Medulla oblongata (tissue), 1 donor: Measurements from ENCODE around the gene LRRC46.

Experiments used
- DNase-seq: peaks from one replicate; pipeline ENCODE4 v3.0.0-alpha.2; 2015; ENCODE audit errors: extremely low spot score

The LRRC46 gene

DNA sequence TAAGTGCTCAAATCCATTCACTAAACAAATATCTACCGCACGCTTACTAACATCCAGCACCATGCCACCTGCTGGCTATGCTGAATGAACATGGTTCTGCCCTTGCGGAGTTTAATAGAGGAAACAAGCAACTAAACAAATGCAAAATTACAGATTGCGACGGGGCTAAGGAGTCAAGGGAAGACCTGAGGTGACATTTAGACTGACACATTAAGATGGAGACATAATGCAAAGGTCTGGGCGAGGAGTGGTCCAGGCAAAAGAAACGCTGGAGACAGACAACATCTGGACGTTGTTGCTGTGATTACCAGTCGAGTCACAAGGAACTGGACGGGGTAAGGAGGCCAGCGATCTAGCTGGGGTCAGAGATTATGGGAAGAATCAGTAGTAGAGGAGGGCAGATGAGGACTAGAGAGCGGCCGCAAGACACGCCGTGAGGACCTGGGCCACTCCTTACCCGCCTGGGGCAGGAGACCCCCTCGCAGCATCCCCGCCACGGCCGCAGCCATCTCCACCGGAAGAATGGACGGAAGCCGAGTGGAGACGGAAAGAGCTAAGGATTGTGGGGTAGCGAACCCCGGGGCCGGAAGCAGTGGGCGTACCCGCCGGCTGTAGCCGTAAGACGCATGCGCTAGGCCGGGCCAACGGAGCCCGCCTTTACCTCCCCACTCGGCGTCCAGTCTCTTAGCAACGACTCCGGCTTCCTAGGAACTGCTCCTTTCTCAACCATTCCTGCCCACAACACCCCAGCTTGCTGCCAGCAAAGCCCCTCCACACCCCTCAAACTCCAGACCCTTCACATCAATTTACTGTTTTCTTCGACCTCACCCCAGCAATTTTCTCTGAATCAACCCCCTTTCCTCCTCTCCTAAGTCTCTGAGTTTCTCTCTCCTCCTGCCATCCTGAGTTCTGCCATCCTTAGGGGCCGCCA is at the start of gene LRRC46, which contains the start of gene MRPL10:
Gene LRRC46 (plus strand): TSS at position 668 of the 931 bp plus-strand sequence. CDS start 320 bp downstream, outside the sequence.
Gene MRPL10 (minus strand): TSS at position 539 of the 931 bp plus-strand sequence. CDS start 30 bp downstream, at position 509.
- DNase-seq, result peak; percentile 94

GRCh38 chr17:47785538-47786123 is 45.8 kb upstream of the LRRC46 start:
- DNase-seq, result no peak

- peak; percentile 36 for DNase-seq
Observed at GRCh38 chr17:47789611-47790561, 41.6 kb upstream of the LRRC46 start.

- no peak for DNase-seq
Observed at GRCh38 chr17:47791025-47791424, 40.4 kb upstream of the LRRC46 start.

GRCh38 chr17:47792457-47792856 is 39.0 kb upstream of the LRRC46 start:
- DNase-seq, result no peak

GRCh38 chr17:47792979-47793378 is 38.5 kb upstream of the LRRC46 start:
- no peak for DNase-seq

DNA sequence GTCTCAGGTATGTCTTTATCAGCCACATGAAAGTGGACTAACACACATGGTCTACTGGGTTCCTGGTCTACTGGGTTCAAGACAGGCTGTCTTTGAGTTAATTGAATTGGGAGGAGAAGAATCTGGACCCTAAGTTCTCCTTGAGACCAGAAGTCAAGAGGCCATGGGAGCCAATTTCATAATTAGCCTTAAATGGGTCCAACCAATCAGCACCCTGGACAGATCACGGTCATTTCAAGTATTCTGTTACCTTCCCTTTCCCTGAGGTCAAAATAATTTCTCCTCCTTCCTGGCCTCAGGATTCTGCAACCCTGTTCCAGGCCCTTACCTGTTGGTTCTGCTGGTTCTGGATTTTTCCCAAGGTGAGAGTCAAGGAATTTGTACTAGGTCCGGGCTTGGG is 33.7 kb upstream of the LRRC46 start:
- DNase-seq, result no peak

GRCh38 chr17:47800686-47801085 is 30.8 kb upstream of the LRRC46 start:
- no peak for DNase-seq

GRCh38 chr17:47801176-47801765 is 30.2 kb upstream of the LRRC46 start:
- no peak for DNase-seq

DNA sequence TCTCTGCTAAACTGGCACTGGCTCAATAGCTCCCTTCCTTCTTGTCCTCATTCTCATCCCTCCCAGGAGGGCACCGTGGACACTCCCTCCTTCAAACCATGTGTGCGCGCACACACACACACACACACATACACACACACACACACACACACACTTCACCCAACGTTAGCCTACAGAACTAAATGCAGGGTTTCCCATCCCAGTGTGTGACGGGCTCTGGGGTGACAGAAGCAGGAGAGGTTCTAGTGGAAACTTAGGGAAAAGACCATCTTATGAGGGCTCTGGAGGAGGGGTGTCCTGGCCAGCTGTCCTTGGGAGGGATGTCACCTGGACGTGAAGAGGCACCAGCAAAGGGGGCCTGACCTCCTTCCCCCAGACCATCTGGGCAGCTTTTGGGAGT is 29.6 kb upstream of the LRRC46 start:
- DNase-seq, result no peak

DNA sequence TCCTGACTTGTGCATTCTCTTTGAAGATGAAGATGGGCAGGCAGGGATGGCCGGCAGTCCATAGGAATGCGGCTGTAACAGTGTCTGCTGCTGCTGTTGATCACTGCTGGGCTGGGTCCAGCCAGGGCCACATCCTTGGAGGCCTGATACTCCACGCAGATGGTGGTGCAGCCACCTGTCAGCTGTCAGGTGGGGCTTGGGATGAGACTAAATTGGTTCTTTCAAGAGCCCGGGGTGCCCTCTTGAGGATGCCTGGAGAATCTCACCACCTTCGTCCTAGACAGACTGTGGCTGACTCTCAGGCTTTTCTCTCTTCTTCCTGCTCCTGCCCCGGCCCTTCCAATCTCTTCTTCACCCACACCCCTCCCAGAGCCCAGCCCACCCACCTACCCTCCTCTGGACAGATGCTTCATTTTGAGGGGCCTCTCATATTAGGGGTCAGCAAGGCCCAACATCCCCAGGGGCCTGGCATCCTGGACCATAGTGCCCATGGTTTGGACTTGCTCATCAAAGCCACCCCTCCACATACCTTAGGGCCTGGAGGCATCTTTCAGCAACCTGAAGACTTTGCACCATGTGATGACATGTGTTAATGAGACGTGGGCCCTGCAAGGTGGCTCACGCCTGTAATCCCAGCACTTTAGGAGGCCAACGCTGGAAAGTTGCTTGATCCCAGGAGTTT is 29.0 kb upstream of the LRRC46 start:
- peak; percentile 16 for DNase-seq

DNA sequence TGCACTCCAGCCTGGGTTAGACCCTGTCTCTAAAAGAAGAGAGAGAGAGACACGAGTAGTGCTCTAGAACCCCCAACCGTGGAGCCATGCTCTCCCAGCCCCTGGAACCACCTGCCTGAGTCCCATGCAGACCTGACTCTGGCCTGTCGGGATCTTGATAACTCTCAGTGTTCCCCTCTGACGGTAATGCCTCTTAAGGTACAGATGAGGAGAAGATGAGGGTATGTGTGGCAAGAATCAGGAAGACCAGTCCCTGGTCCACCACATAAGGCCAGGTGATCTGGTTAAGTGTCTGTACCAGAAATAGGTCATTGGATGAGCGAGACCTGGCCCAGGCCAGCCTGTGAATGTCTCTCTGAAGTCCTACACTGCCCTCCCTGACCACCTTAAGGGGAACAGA is 28.3 kb upstream of the LRRC46 start:
- DNase-seq, result no peak

DNA sequence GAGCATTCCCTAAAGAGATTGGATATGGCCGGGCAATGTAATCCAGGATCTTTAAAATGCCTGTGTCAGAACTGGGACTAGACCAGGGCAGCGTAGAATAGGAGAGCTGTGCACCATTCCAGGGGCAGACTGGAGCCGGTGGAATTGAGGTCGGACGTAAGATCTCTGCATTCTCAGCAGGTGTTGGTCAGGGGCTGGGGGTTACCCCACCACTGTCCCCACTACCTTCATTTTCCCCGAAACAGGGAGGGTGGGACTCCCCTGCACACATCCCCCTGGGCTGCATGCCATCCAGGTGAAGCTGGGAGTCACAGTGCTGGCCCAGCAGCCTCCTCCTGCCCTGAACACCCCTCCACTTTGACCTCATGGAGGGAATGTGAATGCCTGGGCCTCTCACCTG is 27.7 kb upstream of the LRRC46 start:
- no peak for DNase-seq

DNA sequence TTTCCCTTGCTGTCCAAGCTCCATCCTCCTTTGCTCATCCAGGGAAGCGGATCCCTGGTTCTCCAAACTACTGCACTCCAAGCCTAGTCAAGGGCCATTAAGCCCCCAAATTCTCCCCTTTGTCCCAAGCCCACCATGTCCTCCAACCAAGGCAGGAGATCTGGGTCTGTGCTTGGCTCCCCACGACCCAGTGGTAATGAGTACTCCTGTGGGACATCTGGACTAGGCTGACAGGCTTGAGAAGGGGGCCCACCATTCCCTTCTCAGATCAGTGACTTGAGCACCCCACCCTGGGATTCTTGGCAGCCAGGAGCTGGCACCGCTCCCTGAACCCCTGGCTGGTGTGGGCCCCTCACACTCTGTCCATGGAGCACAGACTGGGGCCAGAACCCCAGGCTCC is 27.0 kb upstream of the LRRC46 start:
- DNase-seq, result no peak

GRCh38 chr17:47806026-47806912 is 25.2 kb upstream of the LRRC46 start:
- no peak for DNase-seq

- DNase-seq, result no peak
Observed at GRCh38 chr17:47806913-47807255, 24.6 kb upstream of the LRRC46 start.

- no peak for DNase-seq
Observed at GRCh38 chr17:47807421-47807820, 24.0 kb upstream of the LRRC46 start.

GRCh38 chr17:47808036-47808829 is 23.2 kb upstream of the LRRC46 start:
- DNase-seq, result no peak

DNA sequence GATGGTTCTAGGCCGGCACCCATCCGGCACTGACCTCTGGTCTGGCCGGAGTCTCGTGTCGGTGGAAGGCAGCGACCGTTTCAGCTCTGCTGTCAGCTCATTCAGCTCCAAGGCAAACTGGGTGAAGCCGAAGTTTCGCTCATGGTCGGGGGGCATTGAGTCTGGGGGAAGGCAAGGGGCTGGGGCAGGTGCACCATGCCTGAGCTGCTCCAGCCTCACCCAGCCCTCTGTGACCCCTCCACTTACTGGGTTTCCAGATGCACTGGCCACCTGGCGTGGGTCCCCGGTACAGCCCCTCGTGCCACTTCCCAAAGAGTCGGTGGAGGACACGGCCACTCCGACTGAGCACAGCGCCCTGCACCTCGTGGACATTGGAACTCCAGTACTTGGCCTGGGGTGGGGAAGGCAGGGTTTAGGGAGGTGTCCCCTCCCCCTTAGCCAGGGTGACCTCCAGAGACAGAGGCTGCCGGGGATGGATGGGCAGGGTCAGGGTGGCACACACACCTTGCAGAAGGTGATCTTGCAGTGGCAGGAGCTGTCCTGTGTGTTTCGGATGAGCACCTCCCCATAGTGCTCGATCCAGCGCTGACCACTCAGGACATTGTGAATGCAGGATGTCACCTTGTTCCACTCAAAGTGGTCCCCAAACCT is 22.5 kb upstream of the LRRC46 start:
- no peak for DNase-seq
